ENCODE measurements around the gene DNAH6. TPM values are rescaled to one million over a fixed set of nuclear protein-coding genes. Genes with fewer than 3 reads are reported as not detected.

The DNAH6 gene
- polyA plus RNA-seq, 5 donors, result 3.0 to 5.7 (median 4.6) TPM

DNA sequence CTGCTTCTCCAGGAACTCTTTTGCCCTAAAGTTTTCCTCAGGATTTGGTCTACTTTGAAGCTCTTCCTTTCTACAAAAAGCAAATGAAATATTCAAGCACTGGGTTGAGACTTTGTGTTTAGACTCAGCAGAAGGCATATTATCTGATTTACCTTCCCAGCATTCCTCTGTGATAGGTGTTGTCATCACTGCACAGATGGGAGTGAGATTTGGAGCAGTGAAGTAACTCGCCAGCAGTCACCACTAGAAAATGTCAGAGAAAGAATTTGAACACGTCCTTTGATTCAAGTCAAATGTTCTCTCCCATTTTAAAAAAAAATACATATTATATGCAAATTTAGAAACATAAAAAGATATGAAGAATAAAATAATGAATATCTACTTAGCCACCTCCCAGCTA, 112.2 kb downstream of the DNAH6 start:
- no peak for DNase-seq

DNA sequence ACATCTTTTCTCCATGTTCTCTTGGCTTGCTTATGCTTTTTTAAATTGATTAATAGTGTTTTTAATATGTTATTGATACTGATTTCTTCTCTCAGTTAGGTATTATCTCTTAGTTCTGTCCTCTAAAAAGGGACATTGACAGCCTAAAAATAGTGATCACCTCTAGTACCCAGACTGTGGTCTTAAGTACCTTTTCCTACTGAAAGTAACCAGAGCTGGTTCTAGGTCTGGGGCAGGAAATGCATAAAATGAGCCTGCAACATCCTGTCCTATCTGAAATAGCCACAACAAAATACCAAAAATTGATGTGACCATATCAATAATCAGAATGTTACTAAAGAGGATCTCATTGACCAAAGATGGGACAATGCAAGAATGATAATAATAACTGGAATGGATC, 113.3 kb downstream of the DNAH6 start:
- no peak for DNase-seq

GRCh38 chr2:84631047-84631446, 114.7 kb downstream of the DNAH6 start:
- DNase-seq, result peak; percentile 16 to 44

DNA sequence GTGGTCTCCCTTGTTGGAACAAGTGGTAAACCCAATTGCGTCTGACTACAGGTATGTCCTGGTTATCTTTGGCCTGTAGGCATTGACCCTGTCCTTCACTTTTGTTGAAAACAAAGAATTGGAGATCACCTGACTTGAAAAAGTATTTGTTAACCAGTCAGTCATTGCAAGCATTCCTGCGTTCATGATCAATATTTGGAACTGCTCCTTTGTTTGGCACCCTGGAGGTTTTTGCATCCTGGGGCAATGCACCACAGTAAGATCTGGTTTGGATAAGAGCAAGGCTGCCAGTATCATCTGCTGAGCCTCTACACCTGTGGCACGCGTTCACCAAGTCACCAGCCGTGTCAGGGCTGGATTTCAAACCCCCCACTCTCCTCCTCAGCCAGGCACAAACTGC, 115.7 kb downstream of the DNAH6 start:
- no peak for DNase-seq

GRCh38 chr2:84636080-84636971, 120.0 kb downstream of the DNAH6 start:
- no peak for DNase-seq

GRCh38 chr2:84639751-84640150, 123.5 kb downstream of the DNAH6 start:
- no peak for DNase-seq

DNA sequence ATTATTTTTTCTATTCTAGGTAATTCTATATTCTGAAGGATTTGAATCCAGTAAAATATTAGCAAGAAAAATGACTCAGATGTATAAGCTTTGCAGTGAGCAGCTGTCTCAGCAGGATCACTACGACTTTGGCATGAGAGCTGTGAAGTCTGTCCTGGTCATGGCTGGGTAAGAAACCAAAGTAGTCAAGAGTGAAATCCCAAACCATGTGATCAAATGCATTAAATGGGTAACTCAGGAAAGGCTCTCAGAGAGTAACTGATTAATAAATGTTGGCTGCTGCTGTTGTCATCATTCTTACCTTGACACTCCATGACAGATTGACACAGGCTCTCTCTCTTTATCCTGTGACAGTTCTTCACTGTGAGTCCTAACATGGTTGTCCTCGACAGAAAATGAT, 124.1 kb downstream of the DNAH6 start:
- no peak for DNase-seq

- DNase-seq, result no peak
These were observed 124.7 kb downstream of the DNAH6 start for GRCh38 chr2:84641021-84641420.

- DNase-seq, result no peak
These were observed 127.7 kb downstream of the DNAH6 start for GRCh38 chr2:84643991-84644390.

- DNase-seq, result no peak
These were observed 130.2 kb downstream of the DNAH6 start for GRCh38 chr2:84646514-84646913.

GRCh38 chr2:84647267-84647666, 131.0 kb downstream of the DNAH6 start:
- no peak for DNase-seq

DNA sequence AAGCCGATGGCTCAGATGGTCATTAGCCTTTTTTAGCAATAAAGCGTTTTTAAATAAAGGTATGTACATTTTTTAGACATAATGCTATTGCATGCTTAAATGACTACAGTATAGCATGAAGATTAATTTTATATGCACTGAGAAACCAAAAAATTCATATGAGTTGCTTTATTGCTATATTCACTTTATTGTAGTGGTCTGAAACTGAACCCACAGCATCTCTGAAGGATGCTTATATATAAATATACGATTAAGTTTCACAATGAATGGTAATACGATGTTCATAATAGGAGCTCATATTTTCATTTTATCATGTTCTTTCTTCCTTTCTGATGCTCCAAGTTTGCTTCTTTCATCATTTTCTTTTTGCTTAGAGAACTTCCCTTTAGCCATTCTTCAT, 132.8 kb downstream of the DNAH6 start:
- DNase-seq, result no peak

DNA sequence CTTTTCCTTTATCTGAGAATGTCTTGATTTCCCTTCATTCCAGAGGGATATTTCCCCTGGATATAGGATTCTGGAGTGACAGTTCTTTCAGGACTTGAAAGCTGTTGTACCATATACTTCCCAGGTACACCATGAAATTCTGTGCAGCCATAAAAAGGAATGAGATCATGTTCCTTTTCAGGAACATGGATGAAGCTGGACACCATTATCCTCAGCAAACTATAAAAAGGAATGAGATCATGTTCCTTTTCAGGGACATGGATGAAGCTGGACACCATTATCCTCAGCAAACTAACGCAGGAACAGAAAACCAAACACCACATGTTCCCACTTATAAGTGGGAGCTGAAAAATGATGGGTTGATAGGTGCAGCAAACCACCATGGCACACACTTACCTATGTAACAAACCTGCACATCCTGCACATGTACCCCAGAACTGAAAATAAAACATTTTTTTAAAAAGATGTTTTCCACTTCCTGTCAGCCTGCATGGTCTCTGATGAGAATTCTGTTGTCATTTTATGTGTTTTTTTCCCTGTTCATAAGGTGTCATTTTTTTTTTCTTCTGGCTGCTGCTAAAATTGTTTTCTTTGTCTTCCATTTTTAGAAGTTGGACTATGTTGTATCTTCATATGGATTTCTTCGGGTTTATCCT, 133.3 kb downstream of the DNAH6 start:
- no peak for DNase-seq

DNA sequence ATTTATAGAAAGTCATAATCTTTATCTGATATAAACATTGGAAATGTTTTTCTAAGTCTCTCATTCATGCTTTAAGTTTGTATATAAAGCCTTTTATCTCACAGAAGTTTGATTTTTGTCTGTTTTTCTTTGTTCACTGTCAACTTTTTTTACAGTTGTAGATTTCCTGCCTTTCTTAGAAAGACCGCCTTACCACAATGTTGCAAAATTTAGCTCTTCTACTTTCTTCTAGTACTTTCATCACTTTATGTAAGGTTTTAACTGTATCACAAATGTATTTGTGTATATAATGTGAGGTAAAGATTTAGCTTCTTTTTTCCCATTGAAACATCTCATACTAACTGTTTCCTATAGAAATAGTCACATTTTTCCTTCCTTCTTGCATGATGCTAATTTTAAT, 136.1 kb downstream of the DNAH6 start:
- no peak for DNase-seq

DNA sequence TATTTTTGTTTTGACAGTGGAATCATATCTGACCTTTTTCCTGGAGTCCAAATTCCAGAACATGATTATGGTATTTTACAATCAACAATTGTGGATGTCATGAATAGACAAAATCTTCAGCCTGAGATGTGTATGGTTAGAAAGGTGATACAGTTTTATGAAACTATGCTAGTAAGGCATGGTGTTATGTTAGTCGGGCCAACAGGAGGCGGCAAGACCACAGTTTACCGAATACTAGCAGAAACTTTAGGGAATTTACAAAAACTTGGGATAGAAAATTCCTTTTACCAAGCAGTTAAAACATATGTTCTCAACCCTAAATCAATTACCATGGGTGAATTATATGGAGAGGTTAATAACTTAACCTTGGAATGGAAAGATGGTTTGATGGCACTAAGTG, 137.0 kb downstream of the DNAH6 start:
- no peak for DNase-seq

GRCh38 chr2:84654414-84654813, 138.1 kb downstream of the DNAH6 start:
- DNase-seq, result no peak

GRCh38 chr2:84669122-84669521, 152.8 kb downstream of the DNAH6 start:
- DNase-seq, result no peak

DNA sequence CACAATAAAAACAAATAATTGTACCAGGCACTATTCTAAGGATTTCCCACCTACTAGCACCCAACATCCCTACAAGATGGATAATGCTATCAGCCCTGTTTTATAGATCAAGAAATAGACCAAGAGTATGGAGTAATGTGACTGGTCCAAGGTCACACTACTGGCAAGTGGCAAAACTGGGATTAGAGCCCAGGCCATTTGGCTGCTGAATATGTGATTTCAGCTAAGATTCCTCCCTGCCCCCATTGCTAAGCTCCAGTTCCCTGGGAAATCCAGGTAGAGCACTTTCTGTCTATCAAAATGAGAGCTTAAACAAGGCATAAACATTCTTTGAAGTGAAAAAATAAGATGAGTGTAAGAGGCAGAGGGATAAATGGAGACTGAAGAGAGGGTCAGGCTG, 157.8 kb downstream of the DNAH6 start:
- no peak for DNase-seq

GRCh38 chr2:84674586-84674985, 158.3 kb downstream of the DNAH6 start:
- DNase-seq, result no peak

DNA sequence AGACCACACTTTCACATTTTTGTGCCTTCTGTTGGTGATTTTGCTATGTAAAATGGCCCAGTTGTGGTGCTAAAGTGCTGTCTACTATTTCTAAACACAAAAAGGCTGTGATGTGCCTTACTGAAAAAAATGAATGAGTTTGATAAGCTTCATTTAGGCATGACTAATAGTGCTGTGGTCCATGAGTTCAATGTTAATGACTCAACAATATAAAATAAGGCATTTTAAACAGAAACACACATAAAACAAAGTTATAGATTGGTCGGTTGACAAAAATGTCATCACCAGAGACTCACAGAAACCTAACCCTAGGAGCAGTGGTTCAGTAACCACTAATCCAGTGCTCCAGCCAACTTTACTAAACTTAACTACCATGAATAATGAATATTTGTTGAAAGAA, 160.0 kb downstream of the DNAH6 start:
- no peak for DNase-seq

GRCh38 chr2:84678214-84678613, 161.9 kb downstream of the DNAH6 start:
- no peak for DNase-seq

- no peak for DNase-seq
These were observed 170.6 kb downstream of the DNAH6 start for GRCh38 chr2:84686783-84687476.
